Endothelial cell of umbilical vein (primary cell): ENCODE data around the gene BCR.

Experiments used
- CTCF ChIP-seq, 2 donors: IDR thresholded peaks; 1 replicate in 1 of 2; 2 replicates in 1 of 2; pipeline ENCODE4 v1.5.1; 2011; ENCODE audit warnings: low read length in 2 of 2, mild to moderate bottlenecking in 2 of 2, moderate library complexity in 2 of 2, control low read depth in 1 of 2, inconsistent platforms in 1 of 2, low read depth in 1 of 2; ENCODE audit not compliant: insufficient read depth in 1 of 2; ENCODE audit errors: extremely low read depth in 1 of 2
- EZH2 ChIP-seq: IDR thresholded peaks from 2 replicates; pipeline ENCODE4 v1.6.1; 2012; ENCODE audit warnings: borderline replicate concordance, low read depth, mild to moderate bottlenecking, moderate library complexity, low read length, inconsistent platforms; ENCODE audit not compliant: severe bottlenecking
- FOS ChIP-seq: IDR thresholded peaks from 2 replicates; pipeline ENCODE4 v1.6.1; 2011; ENCODE audit warnings: mild to moderate bottlenecking, low read length, moderate library complexity, borderline replicate concordance; ENCODE audit not compliant: insufficient read depth
- JUN ChIP-seq: IDR thresholded peaks from 2 replicates; pipeline ENCODE4 v1.6.1; 2011; ENCODE audit warnings: borderline replicate concordance, low read depth; ENCODE audit not compliant: insufficient read length, insufficient read depth
- MAX ChIP-seq: IDR thresholded peaks from 2 replicates; pipeline ENCODE4 v1.6.1; 2011; ENCODE audit not compliant: insufficient read depth, insufficient read length
- MYC ChIP-seq: IDR thresholded peaks from one replicate; pipeline ENCODE4 v1.6.1; 2011; ENCODE audit warnings: mild to moderate bottlenecking, low read depth, low read length
- POLR2A ChIP-seq: IDR thresholded peaks from 2 replicates; pipeline ENCODE4 v1.6.1; 2012; ENCODE audit warnings: low read depth, mild to moderate bottlenecking, control low read depth, low read length
- POLR2AphosphoS5 ChIP-seq: IDR thresholded peaks from 2 replicates; pipeline ENCODE4 v1.6.1; 2012; ENCODE audit warnings: low read depth, mild to moderate bottlenecking, control low read depth, low read length, moderate library complexity; ENCODE audit not compliant: insufficient read depth

GRCh38 chr22:23145878-23146470 lies 34.3 kb upstream of the BCR start:
- TF ChIP-seq MYC (no peak), EZH2 (no peak), CTCF (IDR thresholded peaks at IDR 0.05; ENCODE audit: extremely low read depth in 1 of 2, insufficient read depth in 1 of 2, low read depth in 1 of 2, low read length in 2 of 2) (no peak), MAX (no peak), POLR2A (no peak), POLR2AphosphoS5 (no peak), FOS (no peak), JUN (no peak)
